Stimulated activated CD8-positive, alpha-beta memory T cell treated with anti-CD3 and anti-CD28 coated beads, Interleukin-15, amount 100 ng/mL, for 24 hours (primary cell): ENCODE results near the gene AQP1.

Experiments used
- DNase-seq: peaks from one replicate; pipeline ENCODE4 v3.0.0-alpha.2; 2020; ENCODE audit warnings: low read depth

AQP1 gene

GRCh38 chr7:30906515-30907240 is 5.0 kb upstream of the AQP1 start:
- DNase-seq: no peak

GRCh38 chr7:30907527-30908267 is 4.0 kb upstream of the AQP1 start:
- no peak for DNase-seq

GRCh38 chr7:30908681-30909080 is 3.0 kb upstream of the AQP1 start:
- DNase-seq: no peak

DNA sequence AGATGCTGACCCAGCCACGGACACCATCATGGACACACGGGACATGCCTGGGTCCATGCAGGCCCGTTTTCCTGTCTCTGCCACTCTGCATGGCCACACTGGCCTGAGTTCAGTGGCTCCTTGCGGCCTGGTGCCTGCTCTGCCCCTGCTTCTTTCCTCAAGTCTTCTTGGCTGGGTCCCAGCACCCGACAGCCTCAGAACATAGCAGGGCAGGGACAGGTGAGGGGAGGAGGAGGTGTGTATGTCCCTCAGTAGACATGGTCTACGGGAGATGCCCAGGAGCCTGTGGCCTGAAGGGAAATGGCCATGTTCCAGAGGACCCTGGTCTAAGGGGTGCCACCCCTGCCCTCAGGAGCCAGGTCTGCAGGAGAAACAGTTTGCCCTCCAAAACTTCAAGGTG is 2.2 kb upstream of the AQP1 start:
- no peak for DNase-seq

DNA sequence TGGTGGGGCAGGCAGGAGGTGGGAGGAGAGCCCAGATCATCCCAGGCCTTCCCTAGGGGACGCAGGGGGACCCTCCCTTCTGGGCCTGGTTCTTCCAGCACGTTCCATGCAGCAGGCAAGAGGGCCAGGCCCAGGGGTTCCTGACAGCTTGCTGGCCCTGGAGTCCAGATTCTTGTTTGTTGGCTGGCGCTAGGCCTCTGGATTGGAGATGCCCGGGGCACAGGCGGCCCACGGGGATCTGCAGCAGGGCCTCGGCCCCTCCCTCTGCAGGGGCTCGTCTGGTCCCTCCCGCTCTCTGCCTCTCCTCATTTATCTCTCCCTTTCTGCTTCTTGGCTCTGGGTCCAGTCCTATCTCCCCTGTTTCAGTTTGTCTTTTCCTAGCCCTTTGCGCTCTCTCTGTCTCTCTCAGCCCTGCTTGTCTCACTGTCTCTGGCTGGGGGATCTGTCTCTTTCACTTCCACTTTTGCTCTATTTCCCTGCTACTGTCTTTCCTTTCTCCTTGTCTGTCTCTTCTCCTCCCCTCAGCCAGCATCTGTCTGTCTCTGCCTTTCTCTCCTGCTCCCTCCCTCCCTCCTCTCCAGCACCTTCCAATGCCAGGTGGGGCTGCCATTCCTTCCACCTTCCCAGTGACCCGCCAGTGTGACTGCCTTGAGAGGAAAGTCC is 1.1 kb upstream of the AQP1 start:
- no peak for DNase-seq

DNA sequence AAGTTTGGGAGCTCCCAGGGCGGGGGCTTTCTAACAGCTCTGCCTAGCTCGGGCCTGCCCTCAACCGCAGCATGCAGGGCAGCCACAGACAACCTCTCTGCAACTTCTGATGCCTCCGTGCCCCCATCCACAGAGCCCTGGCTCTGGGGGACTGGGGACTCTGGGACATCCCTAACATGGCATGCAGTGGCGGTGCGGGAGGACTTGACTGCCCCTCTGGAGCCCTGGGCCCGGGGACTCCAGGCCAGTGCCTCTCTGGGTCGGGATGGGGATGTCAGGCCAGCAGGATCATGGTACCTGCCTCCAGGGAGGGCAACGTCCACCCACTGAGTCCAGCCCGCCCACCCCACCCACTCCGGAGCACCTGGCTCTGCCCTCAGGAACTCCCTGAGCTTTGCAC is 520 bp upstream of the AQP1 start:
- no peak for DNase-seq

- DNase-seq: no peak
These were observed 523 bp downstream of the AQP1 start for GRCh38 chr7:30912021-30912730.

DNA sequence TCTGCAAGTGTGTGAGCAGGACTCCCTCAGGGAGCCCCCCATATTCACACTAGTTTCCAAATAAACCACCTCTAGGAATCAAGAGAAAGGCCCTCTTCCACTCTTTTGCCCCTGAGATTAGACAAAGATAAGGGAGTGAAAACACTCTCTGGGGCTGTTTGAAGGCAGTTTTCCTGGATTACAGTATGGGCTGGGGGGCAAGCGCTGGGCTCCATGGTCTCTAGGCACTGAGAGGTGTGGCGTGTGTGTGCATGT is 1.0 kb downstream of the AQP1 start:
- no peak for DNase-seq

GRCh38 chr7:30912986-30913811 is 1.5 kb downstream of the AQP1 start:
- no peak for DNase-seq

DNA sequence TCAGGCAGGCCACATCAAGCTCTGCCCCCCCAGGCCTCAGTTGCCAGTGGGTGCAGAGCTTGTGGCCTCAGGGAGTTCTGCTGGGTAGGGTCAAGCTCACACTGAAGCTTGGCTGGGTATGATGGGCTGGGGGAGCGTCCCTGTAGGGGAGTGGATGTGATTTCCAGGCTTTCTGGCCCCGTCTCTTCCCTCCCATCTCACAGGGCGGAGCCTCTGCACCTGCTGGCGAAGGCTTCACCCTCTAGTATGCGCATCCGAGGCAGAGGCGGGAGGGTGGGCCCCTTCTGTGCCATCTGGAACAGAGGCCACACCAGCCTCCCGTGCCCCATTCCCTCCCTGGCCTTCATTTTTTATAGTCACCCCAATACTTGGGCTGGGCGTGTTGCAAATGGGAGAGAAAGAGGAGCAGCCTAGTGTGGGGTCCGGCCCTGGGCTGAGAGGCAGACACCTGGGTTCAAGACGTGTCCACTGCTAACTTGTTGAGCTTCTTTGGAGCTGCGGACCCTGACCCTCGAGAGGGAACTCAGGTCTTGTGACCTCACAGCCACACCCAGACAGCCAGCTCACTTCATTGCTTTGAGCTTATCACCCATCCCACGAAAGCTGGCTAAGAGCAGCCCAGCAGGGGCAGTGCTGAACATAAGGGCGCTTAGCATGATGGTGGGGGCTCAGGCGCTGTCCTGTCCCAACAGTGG is 2.3 kb downstream of the AQP1 start:
- no peak for DNase-seq

DNA sequence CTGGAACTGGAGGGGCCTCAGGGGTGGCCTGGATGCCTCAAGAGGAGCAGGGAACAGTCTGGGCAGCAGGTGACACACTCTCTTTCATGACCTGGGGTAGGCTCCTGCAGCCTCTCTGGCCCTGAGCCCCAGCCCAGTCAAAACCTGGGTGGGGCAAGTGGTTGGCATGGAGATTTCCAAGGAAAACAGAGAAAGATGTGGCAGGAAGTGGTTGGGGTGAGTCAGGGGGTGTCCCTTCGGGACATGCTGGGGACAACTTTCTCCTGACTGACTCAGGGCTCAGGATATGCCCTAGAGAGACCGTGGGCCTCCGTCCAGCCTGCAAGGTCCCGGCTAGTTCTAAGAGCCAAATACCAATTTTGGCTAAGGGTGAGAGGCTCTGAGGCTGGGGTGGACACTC is 2.9 kb downstream of the AQP1 start:
- DNase-seq: no peak

DNA sequence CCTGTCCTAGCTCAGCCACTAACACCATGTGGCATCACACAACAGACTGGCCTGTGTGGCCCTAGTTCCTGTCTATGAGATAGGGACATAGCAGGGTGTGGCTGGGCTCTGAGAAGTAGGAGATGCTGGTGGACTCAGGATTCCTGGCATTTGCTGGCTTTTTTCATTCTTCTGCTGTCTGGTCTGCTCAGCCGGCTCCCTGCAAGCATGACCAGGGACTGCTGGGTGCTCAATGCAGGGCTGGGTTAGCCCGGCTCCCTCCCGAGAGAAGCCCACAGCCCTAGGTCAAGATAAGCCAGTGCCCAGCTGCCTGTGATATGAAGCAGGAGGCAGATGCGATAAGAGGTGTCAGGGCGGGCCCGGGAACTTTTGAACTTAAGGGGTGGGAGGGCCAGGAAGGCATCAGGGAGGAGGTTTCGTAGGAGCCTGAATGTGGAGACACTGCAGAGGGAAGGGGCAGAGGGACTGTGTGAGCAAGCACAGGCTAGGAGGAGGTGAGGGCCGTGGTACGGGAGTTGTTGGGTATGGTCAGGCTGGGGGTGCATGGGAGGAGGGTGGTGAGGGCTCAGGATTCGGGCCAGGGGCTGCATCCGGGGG is 3.5 kb downstream of the AQP1 start:
- no peak for DNase-seq

GRCh38 chr7:30915751-30916150 is 4.1 kb downstream of the AQP1 start:
- no peak for DNase-seq

DNA sequence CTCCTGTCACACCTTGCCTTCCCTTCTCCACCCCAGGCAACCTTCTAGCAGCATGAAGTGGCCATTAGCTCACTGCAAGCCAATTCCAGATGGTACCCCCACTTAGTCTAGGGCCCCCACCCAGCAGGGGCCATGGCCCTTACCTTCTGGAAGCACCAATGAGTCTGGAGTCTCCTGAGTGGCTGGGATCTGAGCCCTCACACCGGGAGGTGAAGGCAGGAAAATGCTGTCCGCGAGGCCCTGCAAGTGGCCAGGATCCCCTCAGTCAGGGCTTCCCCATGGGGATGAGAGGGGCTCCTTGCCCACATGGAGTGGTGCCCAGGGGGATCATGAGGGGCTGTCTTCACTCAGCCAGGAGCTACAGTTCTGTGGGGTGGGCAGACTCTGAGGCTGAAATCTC is 4.6 kb downstream of the AQP1 start:
- DNase-seq: no peak

DNA sequence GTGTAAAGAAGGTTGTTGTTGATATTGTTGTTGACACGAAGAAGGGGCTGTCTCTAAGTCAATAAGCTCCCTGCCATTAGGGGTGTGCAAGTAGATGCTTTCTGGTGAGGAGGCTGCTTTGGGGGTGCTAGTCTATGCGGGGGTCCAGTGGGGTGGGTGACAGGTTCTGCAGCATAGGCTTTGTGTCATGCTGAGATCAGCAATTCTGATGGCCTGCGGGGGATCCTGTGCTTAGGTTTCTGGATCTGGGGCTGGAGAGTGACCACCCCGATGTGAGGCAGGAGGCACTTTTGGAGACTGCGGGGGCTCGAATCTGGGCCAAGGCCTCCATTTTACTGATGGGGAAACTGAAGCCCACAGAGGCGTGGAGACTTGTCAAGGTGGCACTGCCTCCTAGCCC is 5.1 kb downstream of the AQP1 start:
- DNase-seq: no peak

GRCh38 chr7:30917216-30917893 is 5.7 kb downstream of the AQP1 start:
- no peak for DNase-seq

DNA sequence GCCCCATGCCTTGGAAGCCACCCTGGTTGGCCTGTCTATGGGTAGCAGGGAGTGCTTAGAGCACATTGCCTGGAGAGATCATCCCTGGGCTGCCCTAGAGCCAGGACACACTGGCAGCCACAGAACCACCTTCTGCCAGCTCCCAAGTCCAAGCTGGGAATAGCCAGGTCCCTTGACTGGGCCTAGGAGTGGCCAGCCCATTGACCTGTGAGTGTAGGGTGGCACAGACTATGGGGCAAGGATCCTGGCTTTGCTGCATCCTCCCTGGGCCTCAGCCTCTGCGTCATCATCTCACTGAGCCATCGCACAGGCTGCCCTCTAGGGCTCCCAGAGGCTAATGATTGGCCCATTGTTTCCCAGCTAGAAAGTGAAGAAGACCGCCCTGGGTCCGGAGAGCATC is 7.0 kb downstream of the AQP1 start:
- DNase-seq: no peak

DNA sequence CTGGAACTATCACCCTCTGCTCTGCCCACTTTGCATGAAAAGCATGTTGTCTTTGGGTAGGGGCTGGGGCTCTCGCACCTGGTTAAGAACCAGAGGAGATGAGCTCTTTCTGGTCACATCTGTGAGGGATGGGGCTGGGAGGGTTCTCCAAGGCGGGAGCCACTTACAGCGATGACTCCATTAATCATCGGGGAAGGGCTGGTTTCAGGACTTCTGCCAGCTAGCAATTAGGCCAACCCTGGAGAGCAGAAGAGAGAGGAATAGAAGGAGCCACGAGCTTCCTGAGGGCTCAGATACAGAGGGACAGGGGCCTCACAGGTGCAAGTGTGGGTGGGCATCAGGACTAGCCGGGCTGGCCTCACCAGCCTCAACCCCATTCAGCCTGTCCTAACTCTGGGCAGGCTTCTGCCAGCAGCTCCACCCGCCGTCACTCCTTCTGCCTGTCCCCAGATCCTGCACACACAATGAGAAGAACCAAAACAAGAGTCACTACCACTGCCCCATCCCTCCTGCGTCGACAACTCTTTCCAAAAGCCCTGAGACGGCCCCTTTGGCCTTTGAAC is 8.4 kb downstream of the AQP1 start:
- DNase-seq: no peak

GRCh38 chr7:30920584-30921539 is 9.2 kb downstream of the AQP1 start:
- no peak for DNase-seq
